HG02798 (cell line): Measurements from ENCODE around the gene PIK3R4.

Experiments used
- ATAC-seq: cut with Tn5 transposase; IDR thresholded peaks from one replicate; pipeline ENCODE4 v1.9.1; 2021; ENCODE audit warnings: mild to moderate bottlenecking; ENCODE audit not compliant: unreplicated experiment, poor library complexity

The PIK3R4 gene

DNA sequence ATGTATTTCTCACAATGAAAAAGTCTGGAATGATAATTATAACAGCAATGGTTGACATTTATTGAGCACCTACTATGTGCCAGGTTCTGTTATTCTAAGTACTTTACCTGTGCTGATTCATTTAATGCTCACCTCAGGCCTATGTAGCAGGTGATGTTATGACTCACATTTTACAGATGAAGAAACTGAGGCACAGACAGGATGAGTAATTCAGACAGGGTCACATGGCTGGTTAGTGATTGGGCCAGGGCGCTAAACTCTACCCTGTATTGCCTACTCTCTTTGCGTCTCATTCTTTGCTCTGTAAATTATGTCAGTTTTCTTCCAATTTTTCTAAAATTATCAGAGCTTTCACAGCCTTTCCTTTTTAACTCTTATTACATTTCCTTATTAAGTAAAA lies 98.3 kb downstream of the PIK3R4 start:
- no peak for ATAC-seq

DNA sequence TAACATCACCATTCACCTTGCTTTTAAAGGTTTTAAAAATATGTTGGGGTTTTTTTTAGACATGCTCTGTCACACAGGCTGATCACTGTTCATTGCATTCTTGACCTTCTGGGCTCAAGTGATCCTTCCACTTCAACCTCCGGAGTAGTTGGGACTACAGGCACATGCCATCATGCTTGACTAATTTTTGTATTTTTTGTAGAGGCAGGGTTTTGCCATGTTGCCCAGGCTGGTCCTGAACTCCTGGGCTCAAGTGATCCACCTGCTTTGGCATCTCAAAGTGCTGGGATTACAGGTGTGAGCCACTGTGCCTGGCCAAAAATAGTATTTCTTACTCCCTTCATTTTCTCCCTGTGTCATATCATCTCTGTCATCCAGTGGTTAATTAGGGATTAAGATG lies 101.4 kb downstream of the PIK3R4 start:
- ATAC-seq = no peak

DNA sequence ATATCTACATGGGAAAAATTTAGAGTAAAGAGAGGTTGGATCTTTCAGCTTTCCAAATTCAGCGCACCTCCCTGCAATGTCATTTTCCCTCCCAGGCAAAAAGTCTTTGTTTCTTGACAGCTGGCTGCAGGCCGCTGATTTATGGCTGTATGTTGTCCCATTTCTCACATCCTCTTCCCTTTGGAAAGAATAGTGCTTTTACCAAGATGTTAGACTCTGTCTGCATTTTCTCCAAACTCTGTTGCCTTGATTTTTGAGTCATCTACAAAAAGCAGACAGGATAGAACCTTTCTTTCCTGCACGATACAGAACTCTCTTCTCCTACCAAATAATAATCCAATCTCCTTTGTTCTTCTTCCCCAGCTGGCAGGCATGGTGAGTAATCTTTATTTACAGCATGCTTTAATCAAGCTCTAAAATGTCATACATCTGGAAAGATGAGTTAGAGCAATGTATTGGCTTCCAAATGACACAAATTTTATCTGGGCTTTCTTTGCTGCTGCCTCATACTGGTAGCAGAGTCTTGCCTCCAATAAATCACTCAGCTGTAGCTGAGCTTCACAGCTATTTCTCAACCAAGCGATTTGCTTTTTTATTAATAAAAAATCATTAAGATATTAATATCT lies 101.9 kb downstream of the PIK3R4 start:
- ATAC-seq = no peak

DNA sequence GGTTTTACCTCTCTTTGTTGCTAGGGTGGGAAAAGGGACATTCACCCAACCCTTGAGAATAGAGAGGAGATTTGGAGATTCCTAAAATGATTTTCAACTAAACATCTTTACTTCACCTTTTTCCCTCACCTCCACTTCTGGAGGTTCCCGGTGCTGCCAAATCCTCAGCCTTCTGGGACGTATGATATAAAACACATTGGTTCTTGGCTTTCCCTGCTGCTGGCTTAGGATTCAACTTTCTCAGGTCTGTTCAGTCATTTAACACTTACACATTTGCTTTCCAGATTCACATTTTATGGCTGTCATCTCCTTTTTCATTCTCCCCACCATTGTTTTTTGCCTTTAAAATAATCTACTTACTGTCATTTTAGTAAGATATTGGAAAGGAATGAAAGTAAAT lies 106.6 kb downstream of the PIK3R4 start:
- no peak for ATAC-seq

DNA sequence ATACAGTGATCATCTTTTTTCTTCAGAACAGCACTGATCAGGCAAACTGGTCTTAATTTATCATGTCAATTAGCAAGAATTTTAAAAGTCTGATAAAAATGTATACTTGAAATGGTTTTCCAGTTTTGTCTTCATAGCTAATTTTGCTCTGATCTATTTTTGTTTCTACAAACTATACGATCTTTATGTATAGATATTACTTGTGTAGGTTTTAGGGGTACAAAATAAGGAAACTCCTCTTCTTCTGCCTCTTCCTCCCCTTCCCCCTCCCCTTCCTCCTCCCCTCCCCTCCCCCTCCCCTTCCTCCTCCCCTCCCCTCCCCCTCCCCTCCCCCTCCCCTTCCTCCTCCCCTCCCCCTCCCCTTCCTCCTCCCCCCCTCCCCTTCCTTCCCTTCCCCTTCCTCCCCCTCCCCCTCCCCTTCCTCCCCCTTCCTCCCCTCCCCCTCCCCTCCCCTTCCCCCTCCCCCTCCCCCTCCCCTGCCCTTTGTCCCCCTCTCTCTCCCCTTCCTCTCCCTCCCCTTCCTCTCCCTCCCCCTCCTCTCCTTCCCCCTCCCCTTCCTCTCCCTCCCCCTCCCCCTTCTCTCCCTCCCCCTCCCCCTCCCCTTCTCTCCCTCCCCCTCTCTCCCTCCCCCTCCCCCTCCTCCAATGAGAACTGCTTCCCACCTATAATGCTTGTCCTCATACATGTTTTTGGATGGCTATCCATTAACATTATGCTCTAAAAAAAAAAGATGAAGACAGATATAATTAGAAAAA lies 110.0 kb downstream of the PIK3R4 start:
- no peak for ATAC-seq

DNA sequence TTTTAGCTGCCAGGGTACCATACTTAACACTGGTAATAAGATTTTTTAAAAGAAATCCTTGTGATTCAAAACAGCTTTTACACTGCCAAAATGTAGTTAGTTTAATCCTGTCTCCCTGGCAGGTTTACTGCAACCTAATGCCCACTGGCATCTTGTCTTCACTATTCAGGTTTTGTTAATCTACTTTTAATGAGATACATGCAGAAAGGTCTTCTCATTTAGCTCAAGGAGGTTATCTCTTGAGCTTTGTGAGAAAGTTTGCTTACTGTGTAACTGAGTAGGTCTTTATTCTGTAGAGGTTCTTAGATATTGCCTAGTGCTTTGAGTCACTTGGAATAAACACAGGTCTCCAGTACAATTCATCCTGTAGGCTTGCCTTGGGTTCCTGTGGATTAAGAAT lies 110.7 kb downstream of the PIK3R4 start:
- ATAC-seq = no peak

DNA sequence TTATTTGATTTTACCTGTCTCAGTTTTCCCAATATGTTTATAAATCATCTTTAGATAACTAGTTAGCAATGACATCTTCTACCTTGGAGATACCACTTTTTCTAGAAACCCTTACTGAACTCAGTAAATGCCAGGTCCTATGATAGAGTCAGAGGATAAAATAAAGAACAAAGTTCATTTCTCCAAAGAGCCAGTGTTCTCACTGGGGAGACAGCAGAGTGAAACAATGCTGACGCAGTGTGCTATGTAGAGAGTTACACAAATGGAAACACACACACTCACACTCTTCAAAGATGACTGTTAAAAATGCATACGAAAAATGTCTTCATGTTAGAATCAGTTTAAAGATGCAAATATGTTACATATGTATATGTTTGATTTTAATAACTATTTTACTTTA lies 111.3 kb downstream of the PIK3R4 start:
- no peak for ATAC-seq
